Breast epithelium (tissue), 4 donors: ENCODE results near the gene UBL7. TPM values are rescaled to one million over a fixed set of nuclear protein-coding genes. Genes with fewer than 3 reads are reported as not detected.
"Not testable (repeated sequence)": the region's sequence is repeated elsewhere in the genome, so short reads cannot be mapped to it uniquely, and the experiment has no call there.

Experiments used
- DNase-seq, 2 donors: peaks; one replicate each; pipeline ENCODE4 v3.0.0-alpha.2; 2019; ENCODE audit warnings: low spot score in 2 of 2
- H3K27ac ChIP-seq, 2 donors: fragments of 200-600 bp; sonication (generic) in 1 of 2; one replicate each; pipeline ENCODE4 v1.5.1; 2016 to 2019; ENCODE audit warnings: mild to moderate bottlenecking in 1 of 2
- H3K27me3 ChIP-seq, 2 donors: fragments of 200-600 bp; sonication (generic) in 1 of 2; one replicate each; pipeline versions ENCODE4 v1.5.1 to v1.6.0; 2017 to 2019; ENCODE audit warnings: control low read depth in 1 of 2, mild to moderate bottlenecking in 1 of 2
- H3K36me3 ChIP-seq: fragments of 200-600 bp; one replicate; pipeline ENCODE4 v1.5.1; 2019
- H3K4me1 ChIP-seq, 2 donors: fragments of 200-600 bp; sonication (generic); one replicate each; pipeline ENCODE4 v1.5.1; 2016 to 2019; ENCODE audit warnings: control low read depth in 1 of 2
- H3K4me3 ChIP-seq, 3 donors: fragments of 200-600 bp; sonication (generic); 1 replicate in 2 of 3; 2 replicates in 1 of 3; pipeline ENCODE4 v1.5.1; 2016 to 2019; ENCODE audit warnings: mild to moderate bottlenecking in 3 of 3, moderate library complexity in 2 of 3
- H3K9me3 ChIP-seq, 2 donors: fragments of 200-600 bp; sonication (generic) in 1 of 2; one replicate each; pipeline ENCODE4 v1.5.1; 2016 to 2019; ENCODE audit warnings: control low read depth in 1 of 2
- CTCF ChIP-seq, 3 donors: fragments of 450-650 bp; IDR thresholded peaks; one replicate each; pipeline ENCODE4 v1.5.1; 2016 to 2017; ENCODE audit warnings: antibody characterized with exemption in 3 of 3, mild to moderate bottlenecking in 3 of 3, moderate library complexity in 3 of 3
- POLR2A ChIP-seq: fragments of 450-650 bp; IDR thresholded peaks from one replicate; pipeline ENCODE4 v1.6.1; 2016; ENCODE audit warnings: antibody characterized with exemption, mild to moderate bottlenecking, moderate library complexity
- POLR2AphosphoS5 ChIP-seq, 3 donors: sonication (generic); formaldehyde crosslinking; IDR thresholded peaks; one replicate each; pipeline ENCODE4 v1.6.1; 2017; ENCODE audit warnings: antibody characterized with exemption in 3 of 3
- intact Hi-C: fragments of 100-400 bp; cut with DNase I; formaldehyde crosslinking; loops from one replicate; pipeline ENCODE4 v1.15.1; 2023; ENCODE audit warnings: low total_unique reads
- total RNA-seq, 3 donors: library from RNA; depleted of rRNA; stranded (reverse); fragments of >200 nt; gene quantifications; one replicate each; pipeline ENCODE4 v1.1.0, GENCODE V29; 2016

UBL7 gene
- total RNA-seq, 3 donors from 2014 or later = 39.0 to 48.9 (median 44.5) TPM

DNA sequence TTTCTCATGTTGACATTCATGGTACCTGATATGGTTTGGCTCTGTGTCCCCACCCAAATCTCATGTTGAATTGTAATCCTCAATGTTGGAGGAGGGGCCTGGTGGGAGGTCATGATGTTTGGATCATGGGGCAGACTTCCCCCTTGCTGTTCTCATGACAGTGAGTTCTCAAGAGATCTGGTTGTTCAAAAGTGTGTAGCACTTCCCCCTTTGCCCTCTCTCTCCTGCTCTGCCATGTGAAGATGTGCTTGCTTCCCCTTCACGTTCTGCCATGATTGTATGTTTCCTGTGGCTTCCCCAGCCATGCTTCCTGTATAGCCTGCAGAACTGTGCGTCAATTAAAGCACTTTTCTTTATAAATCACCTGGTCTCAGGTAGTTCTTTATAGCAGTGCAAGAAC is 3.3 kb upstream of the UBL7 start:
- Histone ChIP-seq H3K4me3 (no peak overlapping the region), H3K4me1 (peaks cover 0 to 5% of the 10 kb centered on the region in 2 donors), H3K9me3 (no peaks in the 10 kb centered on the region), H3K27ac (no peak overlapping the region), H3K27me3 (no peaks in the 10 kb centered on the region), H3K36me3 (no peaks in the 10 kb centered on the region)
- no peak for TF ChIP-seq POLR2A
- TF ChIP-seq POLR2AphosphoS5 (IDR thresholded peaks at IDR 0.05) = no peak
- TF ChIP-seq CTCF (IDR thresholded peaks at IDR 0.05) = no peak
- no peak for DNase-seq
- intact Hi-C loops = no loop called here

DNA sequence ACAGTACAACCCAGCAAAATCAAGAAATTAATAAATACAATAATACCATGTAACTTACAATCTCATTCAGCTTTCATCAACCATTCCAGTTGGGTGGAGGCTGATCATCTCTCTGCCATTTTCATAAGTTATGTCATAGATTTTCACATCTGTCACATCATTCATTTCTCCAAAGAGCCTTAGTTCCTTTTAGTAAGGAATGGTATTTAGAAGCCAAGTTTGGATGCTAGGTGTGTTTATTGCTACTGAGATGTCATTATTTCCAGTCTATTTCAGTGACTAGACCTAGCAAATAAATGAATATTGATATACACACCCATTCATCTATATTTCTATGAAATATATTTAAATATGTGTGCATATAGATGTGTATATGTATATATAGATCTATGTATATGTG is 2.7 kb upstream of the UBL7 start:
- Histone ChIP-seq H3K36me3 (no peaks in the 10 kb centered on the region), H3K4me3 (no peak overlapping the region), H3K27ac (no peak overlapping the region), H3K27me3 (no peaks in the 10 kb centered on the region), H3K9me3 (no peaks in the 10 kb centered on the region), H3K4me1 (peaks cover 0 to 5% of the 10 kb centered on the region in 2 donors)
- no peak for DNase-seq
- intact Hi-C loops = no loop called here
- TF ChIP-seq POLR2A (no peak), POLR2AphosphoS5 (IDR thresholded peaks at IDR 0.05) (no peak), CTCF (IDR thresholded peaks at IDR 0.05) (no peak)

GRCh38 chr15:74461847-74462511 is 1.0 kb upstream of the UBL7 start:
- DNase-seq = no peak
- H3K27me3 ChIP-seq = no peaks in the 10 kb centered on the region
- H3K9me3 ChIP-seq = no peaks in the 10 kb centered on the region
- H3K4me1 ChIP-seq = peaks cover 0 to 5% of the 10 kb centered on the region in 2 donors
- peak overlapping the region in 1 of 2 donors; percentile 82 for H3K27ac ChIP-seq
- intact Hi-C loops = no loop called here
- TF ChIP-seq POLR2AphosphoS5 (IDR thresholded peaks at IDR 0.05) = no peak
- TF ChIP-seq CTCF (IDR thresholded peaks at IDR 0.05) = no peak
- no peak for TF ChIP-seq POLR2A
- H3K4me3 ChIP-seq = peak overlapping the region; percentile 71 to 95 (median 72)
- H3K36me3 ChIP-seq = no peaks in the 10 kb centered on the region

GRCh38 chr15:74460298-74460697 is 662 bp downstream of the UBL7 start:
- H3K36me3 ChIP-seq = peaks cover 3% of the 10 kb centered on the region
- peak overlapping the region in 1 of 2 donors; percentile 82 for H3K27ac ChIP-seq
- intact Hi-C loops = no loop called here
- no peak for DNase-seq
- no peak for TF ChIP-seq CTCF (IDR thresholded peaks at IDR 0.05)
- no peak for TF ChIP-seq POLR2A
- TF ChIP-seq POLR2AphosphoS5 (IDR thresholded peaks at IDR 0.05) = no peak
- H3K9me3 ChIP-seq = no peaks in the 10 kb centered on the region
- peak overlapping the region; percentile 71 to 95 (median 72) for H3K4me3 ChIP-seq
- H3K4me1 ChIP-seq = peaks cover 0 to 5% of the 10 kb centered on the region in 2 donors
- no peaks in the 10 kb centered on the region for H3K27me3 ChIP-seq

GRCh38 chr15:74459798-74460197 is 1.2 kb downstream of the UBL7 start:
- intact Hi-C loops, DNase-seq, H3K4me1 ChIP-seq: not testable (repeated sequence)

More at GRCh38 chr15:74459798-74460197, 1.2 kb downstream of the UBL7 start:
- H3K4me3 ChIP-seq = peak overlapping the region; percentile 71 to 95 (median 72)
- H3K9me3 ChIP-seq, H3K36me3 ChIP-seq, H3K27me3 ChIP-seq, H3K27ac ChIP-seq: not testable (repeated sequence)
